ENCODE data around the gene DNAI7.

The DNAI7 gene

DNA sequence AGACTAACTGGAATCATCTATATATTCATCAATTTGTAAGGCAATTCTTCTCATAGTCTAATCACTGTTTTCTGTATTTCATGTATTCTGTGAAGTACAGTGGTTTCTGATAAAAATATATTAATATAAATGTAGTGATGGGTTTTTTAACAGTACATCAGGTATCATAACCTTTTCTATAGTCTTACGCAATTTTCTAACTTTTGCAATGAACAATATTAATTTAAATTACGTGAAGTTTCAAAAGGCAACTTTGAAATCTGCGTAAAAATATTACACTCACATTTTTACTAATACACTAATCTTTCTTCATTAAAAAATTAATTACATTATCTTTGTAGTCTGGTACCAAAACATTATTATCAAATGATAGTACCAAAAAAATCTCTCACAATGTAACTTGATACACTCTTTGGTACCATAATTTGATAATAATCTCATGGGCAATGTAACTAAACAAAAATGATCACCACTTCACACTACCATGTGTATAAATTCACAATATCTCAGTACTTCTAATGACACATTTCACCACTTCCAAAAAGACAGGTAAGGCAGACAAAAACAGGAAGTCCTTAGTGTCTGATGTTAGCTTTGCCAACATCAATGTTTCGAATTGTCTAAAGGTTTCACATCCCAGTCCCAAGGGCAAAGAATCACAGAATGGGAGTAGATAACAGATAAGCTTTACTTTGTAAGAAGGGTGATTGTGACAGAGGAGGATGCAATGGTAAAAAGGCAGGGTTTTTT, 8.7 kb downstream of the DNAI7 start:
- Histone ChIP-seq H3K4me2 (peak overlapping the region; percentile 51; the same call in 1 of the 2 replicates), H2AFZ (ENCODE audit: low read depth) (no peak overlapping the region), H3K27ac (no peak overlapping the region), H3K27me3 (ENCODE audit: insufficient read depth, low read depth) (no peaks in the 10 kb centered on the region), H3K4me1 (ENCODE audit: low read depth, poor library complexity, severe bottlenecking) (peaks cover 19% of the 10 kb centered on the region), H4K20me1 (ENCODE audit: insufficient read depth) (no peaks in the 10 kb centered on the region), H3K79me2 (ENCODE audit: insufficient read depth, low read depth) (no peaks in the 10 kb centered on the region), H3K9ac (no peak overlapping the region), H3K36me3 (ENCODE audit: insufficient read depth) (no peaks in the 10 kb centered on the region), H3K4me3 (IDR thresholded peaks at IDR 0.05; ENCODE audit: insufficient read depth, low read depth, low read length) (no peak overlapping the region)
- TF ChIP-seq, protein P1, sequence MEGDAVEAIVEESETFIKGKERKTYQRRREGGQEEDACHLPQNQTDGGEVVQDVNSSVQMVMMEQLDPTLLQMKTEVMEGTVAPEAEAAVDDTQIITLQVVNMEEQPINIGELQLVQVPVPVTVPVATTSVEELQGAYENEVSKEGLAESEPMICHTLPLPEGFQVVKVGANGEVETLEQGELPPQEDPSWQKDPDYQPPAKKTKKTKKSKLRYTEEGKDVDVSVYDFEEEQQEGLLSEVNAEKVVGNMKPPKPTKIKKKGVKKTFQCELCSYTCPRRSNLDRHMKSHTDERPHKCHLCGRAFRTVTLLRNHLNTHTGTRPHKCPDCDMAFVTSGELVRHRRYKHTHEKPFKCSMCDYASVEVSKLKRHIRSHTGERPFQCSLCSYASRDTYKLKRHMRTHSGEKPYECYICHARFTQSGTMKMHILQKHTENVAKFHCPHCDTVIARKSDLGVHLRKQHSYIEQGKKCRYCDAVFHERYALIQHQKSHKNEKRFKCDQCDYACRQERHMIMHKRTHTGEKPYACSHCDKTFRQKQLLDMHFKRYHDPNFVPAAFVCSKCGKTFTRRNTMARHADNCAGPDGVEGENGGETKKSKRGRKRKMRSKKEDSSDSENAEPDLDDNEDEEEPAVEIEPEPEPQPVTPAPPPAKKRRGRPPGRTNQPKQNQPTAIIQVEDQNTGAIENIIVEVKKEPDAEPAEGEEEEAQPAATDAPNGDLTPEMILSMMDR (conservative IDR thresholded peaks at IDR 0.05; ENCODE audit: low read depth, low read length): no peak

DNA sequence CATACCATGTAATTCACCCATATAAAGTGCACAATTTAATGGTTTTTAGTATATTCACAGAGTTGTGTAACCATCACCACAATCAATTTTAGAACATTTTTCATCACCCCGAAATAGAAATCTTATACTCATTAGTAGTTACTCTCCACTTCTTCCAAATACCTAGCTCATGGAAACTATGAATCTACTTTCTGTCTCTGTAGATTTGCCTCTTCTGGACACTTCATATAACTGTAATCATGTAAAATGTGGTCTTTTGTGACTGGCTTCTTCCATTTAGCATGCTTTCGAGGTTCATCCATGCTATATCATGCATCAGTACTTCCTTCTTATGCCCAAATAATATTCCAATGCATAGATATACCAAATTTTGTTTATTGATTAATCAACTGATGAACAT, 10.8 kb downstream of the DNAI7 start:
- peaks cover 19% of the 10 kb centered on the region for H3K4me1 ChIP-seq (ENCODE audit: low read depth, poor library complexity, severe bottlenecking)
- TF ChIP-seq, protein P1 (conservative IDR thresholded peaks at IDR 0.05; ENCODE audit: low read depth, low read length): no peak
- no peak overlapping the region for H3K9ac ChIP-seq
- H3K27ac ChIP-seq: no peak overlapping the region
- no peak overlapping the region for H3K4me3 ChIP-seq (IDR thresholded peaks at IDR 0.05; ENCODE audit: insufficient read depth, low read depth, low read length)
- H3K36me3 ChIP-seq (ENCODE audit: insufficient read depth): no peaks in the 10 kb centered on the region
- H3K79me2 ChIP-seq (ENCODE audit: insufficient read depth, low read depth): no peaks in the 10 kb centered on the region
- no peak overlapping the region for H3K4me2 ChIP-seq
- H2AFZ ChIP-seq (ENCODE audit: low read depth): no peak overlapping the region
- H3K27me3 ChIP-seq (ENCODE audit: insufficient read depth, low read depth): no peaks in the 10 kb centered on the region
- no peaks in the 10 kb centered on the region for H4K20me1 ChIP-seq (ENCODE audit: insufficient read depth)

DNA sequence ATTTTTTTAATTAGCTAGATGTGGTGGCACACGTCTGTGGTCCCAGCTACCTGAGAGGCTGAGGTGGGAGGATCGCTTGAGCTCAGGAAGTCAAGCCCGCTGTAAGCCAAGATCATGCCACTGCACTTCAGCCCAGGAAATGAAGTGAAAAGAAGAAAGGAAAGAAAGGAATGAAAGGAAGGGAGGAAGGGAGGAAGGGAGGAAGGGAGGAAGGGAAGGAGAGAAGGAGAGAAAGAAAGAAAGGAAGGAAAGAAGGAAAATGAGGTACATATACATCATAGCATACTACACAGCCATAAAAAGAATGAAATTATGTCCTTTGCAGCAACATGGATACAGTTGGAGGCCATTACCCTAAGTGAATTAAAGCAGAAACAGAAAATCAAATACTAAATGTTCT, 12.2 kb downstream of the DNAI7 start:
- Histone ChIP-seq H3K9ac (no peak overlapping the region), H4K20me1 (ENCODE audit: insufficient read depth) (no peaks in the 10 kb centered on the region), H3K36me3 (ENCODE audit: insufficient read depth) (no peaks in the 10 kb centered on the region), H2AFZ (ENCODE audit: low read depth) (no peak overlapping the region), H3K79me2 (ENCODE audit: insufficient read depth, low read depth) (no peaks in the 10 kb centered on the region), H3K4me2 (no peak overlapping the region), H3K27ac (no peak overlapping the region), H3K27me3 (ENCODE audit: insufficient read depth, low read depth) (no peaks in the 10 kb centered on the region), H3K4me1 (ENCODE audit: low read depth, poor library complexity, severe bottlenecking) (peaks cover 19% of the 10 kb centered on the region), H3K4me3 (IDR thresholded peaks at IDR 0.05; ENCODE audit: insufficient read depth, low read depth, low read length) (no peak overlapping the region)
- TF ChIP-seq, protein P1 (conservative IDR thresholded peaks at IDR 0.05; ENCODE audit: low read depth, low read length): no peak

DNA sequence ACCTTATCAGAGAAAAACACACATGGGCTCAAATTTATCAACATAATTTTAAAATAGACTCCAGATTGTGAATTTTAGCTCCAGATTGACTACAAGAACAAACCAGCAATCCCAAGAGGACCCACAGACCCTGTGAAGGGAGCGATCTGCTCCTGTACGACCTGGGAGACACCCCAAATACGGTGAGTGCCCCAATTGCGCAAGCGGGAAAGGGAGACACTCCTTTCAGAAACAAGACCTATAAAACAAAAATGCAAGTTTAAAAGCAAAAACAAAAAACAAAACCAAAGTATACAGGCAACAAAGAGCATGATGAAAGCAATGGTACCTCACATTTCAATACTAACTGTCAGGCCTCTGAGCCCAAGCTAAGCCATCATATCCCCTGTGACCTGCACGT, 32.1 kb downstream of the DNAI7 start:
- Histone ChIP-seq H3K27me3 (ENCODE audit: insufficient read depth, low read depth) (no peaks in the 10 kb centered on the region), H3K4me3 (IDR thresholded peaks at IDR 0.05; ENCODE audit: insufficient read depth, low read depth, low read length) (no peak overlapping the region), H2AFZ (ENCODE audit: low read depth) (no peak overlapping the region), H3K79me2 (ENCODE audit: insufficient read depth, low read depth) (no peaks in the 10 kb centered on the region), H3K27ac (no peak overlapping the region), H3K36me3 (ENCODE audit: insufficient read depth) (no peaks in the 10 kb centered on the region), H3K4me2 (no peak overlapping the region), H3K4me1 (ENCODE audit: low read depth, poor library complexity, severe bottlenecking) (peaks cover 4% of the 10 kb centered on the region), H3K9ac (no peak overlapping the region), H4K20me1 (ENCODE audit: insufficient read depth) (no peaks in the 10 kb centered on the region)
- TF ChIP-seq, protein P1 (conservative IDR thresholded peaks at IDR 0.05; ENCODE audit: low read depth, low read length): no peak

Data from KMS-11 (cell line).